SK-N-SH (cell line): Measurements from ENCODE around the gene HDAC11. TPM values are rescaled to one million over a fixed set of nuclear protein-coding genes. Genes with fewer than 3 reads are reported as not detected.

Experiments
- CTCF ChIA-PET: fragments of 300-600, 350-600 bp; formaldehyde crosslinking; extraction: SDS; loops from one replicate; lab custom pipeline; 2021; lab: Yijun Ruan, JAX
- POLR2A ChIA-PET: fragments of 350-600 bp; sonication (Branson Sonifier 250); formaldehyde crosslinking; extraction: SDS; loops from one replicate; lab custom pipeline; 2020; ENCODE audit warnings: antibody characterized with exemption, inconsistent platforms; lab: Yijun Ruan, JAX
- DNase-seq: peaks from one replicate; pipeline ENCODE4 v3.0.0; 2012
- H2AFZ ChIP-seq: fragments of 200-600 bp; sonication (generic); 2 replicates; pipeline ENCODE4 v1.8.1; 2016; ENCODE audit warnings: antibody characterized with exemption, mild to moderate bottlenecking, low read depth
- H3F3A ChIP-seq: fragments of 200-600 bp; sonication (generic); replicated peaks from 2 replicates; pipeline ENCODE3; 2016; ENCODE audit warnings: antibody characterized with exemption, mild to moderate bottlenecking; ENCODE audit not compliant: insufficient read depth
- H3K27ac ChIP-seq, 2 experiments: fragments of 200-500 bp in 1 of 2; fragments of 200-600 bp in 1 of 2; sonication (Bioruptor generic) in 1 of 2; sonication (generic), shearing (Covaris generic) in 1 of 2; 2 replicates each; pipeline versions ENCODE4 v1.5.1 to v1.6.1; 2014 to 2016; ENCODE audit warnings: low read depth in 2 of 2, inconsistent platforms in 1 of 2, low read length in 1 of 2, mild to moderate bottlenecking in 1 of 2, mixed read lengths in 1 of 2
- H3K27me3 ChIP-seq: fragments of 200-600 bp; sonication (generic), shearing (Covaris generic); 2 replicates; pipeline ENCODE4 v1.6.1; 2016; ENCODE audit warnings: mixed run types; ENCODE audit not compliant: insufficient read depth
- H3K36me3 ChIP-seq, 2 experiments: fragments of 200-500 bp in 1 of 2; fragments of 200-600 bp in 1 of 2; sonication (Bioruptor generic) in 1 of 2; sonication (generic) in 1 of 2; replicated peaks in 1 of 2; 2 replicates each; pipeline versions ENCODE3 to v1.5.1; 2014 to 2016; ENCODE audit warnings: low read length in 1 of 2, mild to moderate bottlenecking in 1 of 2; ENCODE audit not compliant: insufficient read depth in 2 of 2, control insufficient read depth in 1 of 2
- H3K4me1 ChIP-seq, 2 experiments: fragments of 200-500 bp in 1 of 2; fragments of 200-600 bp in 1 of 2; sonication (Bioruptor generic) in 1 of 2; sonication (generic), shearing (Covaris generic) in 1 of 2; 2 replicates each; pipeline versions ENCODE4 v1.5.1 to v1.6.1; 2014 to 2016; ENCODE audit warnings: low read depth in 1 of 2, low read length in 1 of 2, mixed run types in 1 of 2; ENCODE audit not compliant: insufficient read depth in 2 of 2, control insufficient read depth in 1 of 2
- H3K4me2 ChIP-seq: fragments of 200-600 bp; sonication (generic), shearing (Covaris generic); 2 replicates; pipeline ENCODE4 v1.6.1; 2017; ENCODE audit warnings: mixed run types
- H3K4me3 ChIP-seq, 2 experiments: fragments of 200-500 bp in 1 of 2; fragments of 200-600 bp in 1 of 2; sonication (Bioruptor generic) in 1 of 2; sonication (generic), shearing (Covaris generic) in 1 of 2; 2 replicates each; pipeline versions ENCODE4 v1.5.1 to v1.8.1; 2014 to 2016; ENCODE audit warnings: low read depth in 2 of 2, inconsistent platforms in 1 of 2, low read length in 1 of 2, mild to moderate bottlenecking in 1 of 2, mixed read lengths in 1 of 2, moderate library complexity in 1 of 2
- H3K79me2 ChIP-seq: fragments of 200-600 bp; sonication (generic); 2 replicates; pipeline ENCODE4 v1.8.1; 2017; ENCODE audit warnings: mild to moderate bottlenecking; ENCODE audit not compliant: insufficient read depth
- H3K9ac ChIP-seq: fragments of 200-600 bp; sonication (generic); 2 replicates; pipeline ENCODE4 v1.6.1; 2017; ENCODE audit warnings: mixed run types
- H3K9me2 ChIP-seq: fragments of 200-600 bp; sonication (generic); 2 replicates; pipeline ENCODE4 v1.6.1; 2017; ENCODE audit warnings: mixed run types
- H3K9me3 ChIP-seq: fragments of 200-600 bp; sonication (generic); 2 replicates; pipeline ENCODE4 v1.6.1; 2017; ENCODE audit warnings: mixed run types, mild to moderate bottlenecking, moderate library complexity
- H4K20me1 ChIP-seq: fragments of 200-600 bp; sonication (generic); 2 replicates; pipeline ENCODE4 v1.6.1; 2017; ENCODE audit warnings: mild to moderate bottlenecking, mixed run types; ENCODE audit not compliant: insufficient read depth
- CHD2 ChIP-seq: fragments of 150-350 bp; IDR thresholded peaks from 2 replicates; pipeline ENCODE4 v1.6.1; 2018; ENCODE audit warnings: low read length; ENCODE audit not compliant: partially characterized antibody
- EP300 ChIP-seq, 2 experiments: IDR thresholded peaks; 2 replicates each; pipeline versions ENCODE4 v1.4.0 to v1.6.1; 2012; ENCODE audit warnings: borderline replicate concordance in 1 of 2, low read depth in 1 of 2, low read length in 1 of 2
- FOXJ3 ChIP-seq: sonication (generic); formaldehyde crosslinking; IDR thresholded peaks from 2 replicates; pipeline ENCODE4 v1.5.1; 2020; ENCODE audit warnings: mild to moderate bottlenecking, missing genetic modification reagents
- FOXM1 ChIP-seq: IDR thresholded peaks from 2 replicates; pipeline ENCODE4 v1.4.0; 2012; ENCODE audit warnings: low read depth, mild to moderate bottlenecking
- GABPA ChIP-seq: IDR thresholded peaks from 2 replicates; pipeline ENCODE4 v1.4.0; 2012; ENCODE audit warnings: low read depth, mild to moderate bottlenecking
- IRF3 ChIP-seq: fragments of 150-350 bp; IDR thresholded peaks from 2 replicates; pipeline ENCODE4 v1.6.1; 2016; ENCODE audit warnings: mild to moderate bottlenecking, low read depth, low read length
- MXI1 ChIP-seq: IDR thresholded peaks from 2 replicates; pipeline ENCODE4 v1.6.1; 2012; ENCODE audit warnings: mild to moderate bottlenecking, low read depth, low read length, improper control_type of control experiment
- NFIC ChIP-seq: IDR thresholded peaks from 2 replicates; pipeline ENCODE4 v1.4.0; 2012; ENCODE audit warnings: borderline replicate concordance
- PBX3 ChIP-seq: IDR thresholded peaks from 2 replicates; pipeline ENCODE4; 2012
- RCOR1 ChIP-seq: fragments of 150-350 bp; IDR thresholded peaks from 2 replicates; pipeline ENCODE4 v1.6.1; 2017; ENCODE audit warnings: antibody characterized with exemption, low read length
- REST ChIP-seq: IDR thresholded peaks from 2 replicates; pipeline ENCODE4 v1.6.1; 2012; ENCODE audit warnings: mild to moderate bottlenecking, low read depth, low read length, moderate library complexity
- RFX5 ChIP-seq: IDR thresholded peaks from 2 replicates; pipeline ENCODE4 v1.6.1; 2012; ENCODE audit warnings: mild to moderate bottlenecking, improper control_type of control experiment, low read length
- RXRA ChIP-seq: IDR thresholded peaks from 2 replicates; pipeline ENCODE4 v1.4.0; 2012; ENCODE audit warnings: low read depth, mild to moderate bottlenecking, borderline replicate concordance
- TEAD4 ChIP-seq: IDR thresholded peaks from 2 replicates; pipeline ENCODE4 v1.4.0; 2012; ENCODE audit warnings: mild to moderate bottlenecking, borderline replicate concordance; ENCODE audit not compliant: insufficient read depth
- USF2 ChIP-seq: fragments of 150-350 bp; IDR thresholded peaks from 2 replicates; pipeline ENCODE4 v1.6.1; 2017; ENCODE audit warnings: antibody characterized with exemption, low read length, low read depth, borderline replicate concordance
- WGBS: methylation state at CpG from one replicate; pipeline ENCODE4 v1.1.6; 2017; ENCODE audit warnings: low lambda C conversion rate; 5-methylcytosine and 5-hydroxymethylcytosine counted together
- polyA plus RNA-seq, 3 experiments: library from polyadenylated mRNA; depleted of rRNA; stranded (reverse); fragments of >200 nt; gene quantifications; 2 replicates each; pipeline ENCODE4 v1.2.3, GENCODE V29; 2012

The HDAC11 gene
- polyA plus RNA-seq, 1 of the 3 experiments (the other 2 are of a cell fraction): 17.5 TPM

- TF ChIP-seq REST (no peak), NFIC (no peak), FOXM1 (no peak), EP300 (IDR thresholded peaks at IDR 0.05; ENCODE audit: borderline replicate concordance in 1 of 2, low read depth in 1 of 2, low read length in 1 of 2) (no peak), PBX3 (no peak), CHD2 (no peak), GABPA (no peak)
These were observed 45.9 kb downstream of the HDAC11 start (continued) for GRCh38 chr3:13525827-13526625.

GRCh38 chr3:13526626-13526949, 46.5 kb downstream of the HDAC11 start:
- H3K79me2 ChIP-seq: no peaks in the 10 kb centered on the region
- no peaks in the 10 kb centered on the region for H3F3A ChIP-seq
- H3K4me2 ChIP-seq: no peak overlapping the region
- H3K27ac ChIP-seq: no peak overlapping the region; a peak in 1 of 4 replicates
- WGBS: 64% methylated on average over 5 of the region's 5 CpGs
- no peaks in the 10 kb centered on the region for H3K9me3 ChIP-seq
- no peaks in the 10 kb centered on the region for H4K20me1 ChIP-seq
- H3K4me3 ChIP-seq: no peak overlapping the region
- CTCF ChIA-PET: interaction anchor here (0.8 to 1.0 kb wide), 2 partner anchors 27 to 124 kb away, joined by 3 to 4 read pairs; no protein-coding TSS in a partner anchor
- no peak overlapping the region for H3K9ac ChIP-seq
- no peak for TF ChIP-seq TEAD4
- no peak for TF ChIP-seq RCOR1
- no peak for TF ChIP-seq RFX5
- TF ChIP-seq FOXJ3: no peak
- TF ChIP-seq MXI1: no peak
- no peak for TF ChIP-seq IRF3
- TF ChIP-seq RXRA: no peak
- TF ChIP-seq USF2: no peak
- no peak for TF ChIP-seq PBX3
- no peak for TF ChIP-seq REST
- POLR2A ChIA-PET: interaction anchor here (1.4 kb wide), 1 partner anchor 37 kb away, joined by 4 read pairs; no protein-coding TSS in a partner anchor
- no peaks in the 10 kb centered on the region for H3K9me2 ChIP-seq
- peaks cover 0 to 21% of the 10 kb centered on the region in 2 experiments; a peak in 3 of 4 replicates for H3K4me1 ChIP-seq
- no peak overlapping the region for H2AFZ ChIP-seq
- H3K27me3 ChIP-seq: no peaks in the 10 kb centered on the region
- no peaks in the 10 kb centered on the region for H3K36me3 ChIP-seq
- no peak for DNase-seq
